ENCODE data around the gene IGLL5.

IGLL5 gene

GRCh38 chr22:22935056-22935545, 47.5 kb downstream of the IGLL5 start:
- H3K9me3 Mint-ChIP-seq = no peaks in the 10 kb centered on the region
- no peaks in the 10 kb centered on the region for H3K4me1 Mint-ChIP-seq
- no peak overlapping the region for H3K27ac Mint-ChIP-seq
- TF ChIP-seq CTCF (IDR thresholded peaks at IDR 0.05; ENCODE audit: unreplicated experiment in 3 of 3) = no peak
- H3K36me3 Mint-ChIP-seq (ENCODE audit: low read depth) = no peaks in the 10 kb centered on the region
- peaks cover 6% of the 10 kb centered on the region for H3K27me3 Mint-ChIP-seq (ENCODE audit: low read depth)
- no peak overlapping the region for H3K4me3 Mint-ChIP-seq

DNA sequence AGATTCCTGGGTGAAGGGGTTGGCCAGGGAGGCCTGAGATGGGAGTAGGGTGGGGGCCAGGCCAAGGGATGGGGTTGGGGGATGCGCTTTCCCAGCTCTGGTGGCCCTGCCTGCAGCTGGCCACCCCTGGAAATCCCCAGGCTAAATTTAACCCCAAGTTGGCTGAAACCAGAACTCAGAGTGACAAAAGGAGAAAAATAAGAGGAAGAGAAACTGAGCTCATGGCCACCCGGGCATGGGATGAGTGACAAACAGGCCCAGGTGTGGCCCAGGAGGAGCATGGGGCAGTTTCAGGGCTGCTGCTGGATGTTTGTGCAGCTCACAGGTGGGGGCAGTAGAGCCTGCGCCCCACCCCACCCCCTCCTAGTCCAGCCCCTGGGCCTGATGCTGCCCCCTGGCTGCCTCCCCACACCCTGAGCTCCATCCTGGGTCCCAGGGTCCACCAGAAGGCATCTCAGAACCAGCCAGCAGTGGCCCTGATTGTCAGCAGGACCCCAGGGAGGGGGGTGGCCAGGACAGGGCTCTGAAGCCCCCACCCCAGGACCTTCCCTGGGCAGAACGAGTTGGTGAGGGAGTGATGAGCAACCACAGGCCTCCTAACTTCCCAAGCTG, 48.0 kb downstream of the IGLL5 start:
- no peak for TF ChIP-seq CTCF (IDR thresholded peaks at IDR 0.05; ENCODE audit: unreplicated experiment in 3 of 3)
- no peak overlapping the region for H3K4me3 Mint-ChIP-seq
- no peak overlapping the region for H3K27ac Mint-ChIP-seq
- H3K4me1 Mint-ChIP-seq = no peaks in the 10 kb centered on the region
- H3K9me3 Mint-ChIP-seq = no peaks in the 10 kb centered on the region
- H3K27me3 Mint-ChIP-seq (ENCODE audit: low read depth) = peaks cover 5% of the 10 kb centered on the region
- H3K36me3 Mint-ChIP-seq (ENCODE audit: low read depth) = no peaks in the 10 kb centered on the region

DNA sequence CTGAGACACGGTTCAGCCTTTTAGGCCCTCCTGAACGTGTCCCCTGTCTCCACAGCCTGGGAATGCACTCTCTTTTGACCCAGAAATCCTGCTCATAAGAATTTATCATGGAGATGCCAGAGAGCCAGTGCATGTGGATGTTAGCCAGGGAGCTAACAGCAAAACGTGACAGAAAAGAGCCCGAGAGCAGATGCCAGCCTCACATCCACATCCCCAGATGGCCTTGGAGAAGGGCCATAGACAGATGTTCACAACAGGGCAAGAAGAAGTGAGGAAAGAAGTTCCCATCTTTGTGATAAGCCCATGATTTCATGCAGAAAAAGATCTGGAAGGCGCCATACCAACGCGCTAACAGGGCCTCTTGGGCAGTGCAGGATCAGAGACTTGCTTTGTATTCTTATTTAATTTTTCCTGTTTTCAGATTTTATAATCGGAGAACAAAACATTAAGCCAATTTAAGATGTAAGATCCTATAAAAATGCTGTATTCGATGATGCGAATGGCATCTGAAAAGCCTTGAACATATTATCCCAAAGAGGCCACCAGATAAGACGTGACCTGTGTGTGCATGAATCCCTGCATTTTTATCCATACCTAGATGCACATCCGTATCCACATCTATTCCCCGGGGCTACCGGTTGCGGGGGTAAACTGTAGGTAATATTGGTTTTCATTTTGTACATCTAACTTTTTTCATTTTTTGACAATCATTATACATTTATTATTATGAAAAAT, 48.7 kb downstream of the IGLL5 start:
- TF ChIP-seq CTCF (IDR thresholded peaks at IDR 0.05; ENCODE audit: unreplicated experiment in 3 of 3) = no peak
- Mint-ChIP-seq H3K9me3 (no peaks in the 10 kb centered on the region), H3K36me3 (ENCODE audit: low read depth) (no peaks in the 10 kb centered on the region), H3K27ac (no peak overlapping the region), H3K27me3 (ENCODE audit: low read depth) (peaks cover 6% of the 10 kb centered on the region), H3K4me3 (no peak overlapping the region), H3K4me1 (no peaks in the 10 kb centered on the region)

DNA sequence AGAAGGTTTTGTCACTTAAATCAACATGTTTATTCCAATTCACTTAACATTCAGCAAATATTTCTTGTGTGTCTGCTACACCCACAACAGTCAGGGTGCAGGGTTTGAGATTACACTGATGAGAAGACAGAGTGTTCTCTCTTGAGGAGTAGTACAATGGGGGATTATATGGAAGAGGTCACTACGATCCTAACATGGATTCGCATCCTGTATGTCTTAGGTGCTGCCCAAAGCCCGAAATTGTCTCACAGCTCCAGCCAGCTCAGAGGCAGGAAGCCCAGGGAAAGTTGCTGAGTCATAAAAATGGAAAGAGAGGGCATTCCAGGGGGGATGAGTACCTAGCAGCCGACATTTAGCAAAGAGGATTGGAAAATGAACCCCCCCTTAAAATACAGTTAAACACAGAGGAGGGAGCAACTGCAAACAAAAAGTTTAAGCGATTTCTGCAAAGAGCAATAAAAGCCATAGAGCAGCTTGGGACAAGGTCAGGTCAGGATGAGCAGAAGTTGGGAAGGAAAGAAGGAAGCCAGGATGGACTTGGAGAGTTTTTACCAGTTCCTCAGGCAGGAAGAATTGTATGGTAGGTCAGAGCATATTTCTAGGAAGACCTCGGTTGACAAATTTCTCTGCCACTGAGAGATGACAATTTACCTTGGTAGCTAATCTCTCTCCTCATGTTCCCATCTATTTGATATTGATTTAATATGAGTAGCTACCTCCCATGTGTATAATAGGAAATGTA, 49.5 kb downstream of the IGLL5 start:
- Mint-ChIP-seq H3K4me3 (no peak overlapping the region), H3K27me3 (ENCODE audit: low read depth) (peaks cover 6% of the 10 kb centered on the region), H3K36me3 (ENCODE audit: low read depth) (no peaks in the 10 kb centered on the region), H3K27ac (no peak overlapping the region), H3K9me3 (no peaks in the 10 kb centered on the region), H3K4me1 (no peaks in the 10 kb centered on the region)
- no peak for TF ChIP-seq CTCF (IDR thresholded peaks at IDR 0.05; ENCODE audit: unreplicated experiment in 3 of 3)

DNA sequence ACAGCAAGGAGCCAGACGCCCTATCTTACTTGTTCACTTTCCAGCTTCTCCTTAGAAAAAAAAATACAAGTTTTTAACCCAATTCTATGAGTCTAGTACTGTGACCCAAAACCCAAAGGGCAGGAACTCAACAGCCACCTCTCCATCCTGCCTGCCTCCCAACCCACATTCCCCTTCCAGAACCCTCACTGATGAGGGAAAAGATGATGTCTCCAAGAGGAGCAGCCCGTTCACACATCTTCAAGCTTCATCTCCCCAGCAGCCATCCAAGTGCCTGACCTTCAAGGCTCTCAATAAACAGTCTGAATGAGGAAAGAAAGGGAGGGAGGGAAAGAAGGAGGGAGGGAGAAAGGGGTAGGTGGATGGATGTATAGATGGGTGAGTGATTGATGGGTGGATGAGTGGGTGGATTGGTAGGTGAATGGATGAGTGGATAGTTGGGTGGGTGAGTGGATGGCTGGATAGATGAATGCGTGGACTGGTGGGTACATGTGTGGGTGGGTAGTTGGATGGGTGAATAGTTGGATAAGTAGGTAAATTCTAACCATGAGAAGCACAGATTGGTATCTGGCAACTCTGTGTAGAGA, 50.4 kb downstream of the IGLL5 start:
- Mint-ChIP-seq H3K4me1 (no peaks in the 10 kb centered on the region), H3K36me3 (ENCODE audit: low read depth) (no peaks in the 10 kb centered on the region), H3K9me3 (no peaks in the 10 kb centered on the region), H3K27me3 (ENCODE audit: low read depth) (peaks cover 11% of the 10 kb centered on the region), H3K27ac (no peak overlapping the region), H3K4me3 (no peak overlapping the region)
- no peak for TF ChIP-seq CTCF (IDR thresholded peaks at IDR 0.05; ENCODE audit: unreplicated experiment in 3 of 3)
